ENCODE results near the gene IL1R2. TPM values are rescaled to one million over a fixed set of nuclear protein-coding genes. Genes with fewer than 3 reads are reported as not detected.

The IL1R2 gene
- total and polyA plus RNA-seq, 2 of the 13 experiments (the other 11 are each of a cell fraction or from before 2014, with no cell fraction given), result 3.6 to 7.3 TPM

GRCh38 chr2:101985101-101985792 is 6.5 kb upstream of the IL1R2 start (continued):
- TF ChIP-seq EZH2 (conservative IDR thresholded peaks at IDR 0.05; ENCODE audit: low read depth, low read length) (no peak), RBFOX2 (IDR thresholded peaks at IDR 0.05; ENCODE audit: low read depth, low read length) (no peak), ATM (IDR thresholded peaks at IDR 0.05; ENCODE audit: borderline replicate concordance) (no peak), NCOA2 (CRISPR knock-in tag; IDR thresholded peaks at IDR 0.05) (no peak), DBP (CRISPR knock-in tag; IDR thresholded peaks at IDR 0.05; ENCODE audit: not compliant biosample characterization) (no peak), ZNF672 (CRISPR knock-in tag; IDR thresholded peaks at IDR 0.05) (no peak), ZNF263 (CRISPR knock-in tag; IDR thresholded peaks at IDR 0.05) (no peak), SUZ12 (IDR thresholded peaks at IDR 0.05; ENCODE audit: low read depth, low read length) (no peak), NR2F6 (IDR thresholded peaks at IDR 0.05) (peak; percentile 49), NR2F6 (CRISPR knock-in tag; IDR thresholded peaks at IDR 0.05) (no peak), ZNF766 (CRISPR knock-in tag; IDR thresholded peaks at IDR 0.05; ENCODE audit: borderline replicate concordance) (no peak), HNF4A (CRISPR knock-in tag; IDR thresholded peaks at IDR 0.05) (peak; percentile 47; the same call in 1 of the 2 replicates), EP300 (IDR thresholded peaks at IDR 0.05; ENCODE audit: low read depth in 2 of 2, low read length in 2 of 2) (peak in 1 of 2 experiments; percentile 23; a peak in 1 of 4 replicates), EP300 (CRISPR knock-in tag; IDR thresholded peaks at IDR 0.05; ENCODE audit: borderline replicate concordance) (no peak; the same call in 1 of the 2 replicates), ZNF629 (CRISPR knock-in tag; conservative IDR thresholded peaks at IDR 0.05) (no peak), ARID3A (IDR thresholded peaks at IDR 0.05; ENCODE audit: low read depth, low read length) (no peak), ZBTB39 (CRISPR knock-in tag; IDR thresholded peaks at IDR 0.05) (no peak), RFX3 (CRISPR knock-in tag; IDR thresholded peaks at IDR 0.05) (no peak), DR1 (CRISPR knock-in tag; IDR thresholded peaks at IDR 0.05) (no peak), STAG1 (CRISPR knock-in tag; IDR thresholded peaks at IDR 0.05) (no peak), ATF4 (CRISPR knock-in tag; IDR thresholded peaks at IDR 0.05) (no peak), ZEB1 (IDR thresholded peaks at IDR 0.05; ENCODE audit: insufficient replicate concordance, low read depth) (peak; percentile 86), POGZ (CRISPR knock-in tag; IDR thresholded peaks at IDR 0.05) (no peak)
- TF ChIP-seq, protein P1, sequence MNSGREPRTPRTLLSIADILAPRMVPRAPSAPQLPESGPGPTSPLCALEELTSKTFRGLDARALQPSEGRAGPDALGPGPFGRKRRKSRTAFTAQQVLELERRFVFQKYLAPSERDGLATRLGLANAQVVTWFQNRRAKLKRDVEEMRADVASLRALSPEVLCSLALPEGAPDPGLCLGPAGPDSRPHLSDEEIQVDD (CRISPR knock-in tag; IDR thresholded peaks at IDR 0.05; ENCODE audit: borderline replicate concordance), result no peak
